Testis (tissue), 2 donors: ENCODE data around the gene TMEM135.
"Not testable (repeated sequence)": the region's sequence is repeated elsewhere in the genome, so short reads cannot be mapped to it uniquely, and the experiment has no call there.

Experiments
- POLR2A ChIP-seq: fragments of 450-650 bp; IDR thresholded peaks from one replicate; pipeline ENCODE4 v1.6.1; 2017; ENCODE audit warnings: antibody characterized with exemption, mild to moderate bottlenecking, moderate library complexity
- TF ChIP-seq, protein P1 (sequence below), 3 experiments: fragments of 450-650 bp in 2 of 3; fragments of 200-600 bp in 1 of 3; sonication (generic) in 1 of 3; IDR thresholded peaks; one replicate each; pipeline ENCODE4 v1.5.1; 2016 to 2019; ENCODE audit warnings: antibody characterized with exemption in 3 of 3, mild to moderate bottlenecking in 2 of 3, moderate library complexity in 1 of 3

DNA sequence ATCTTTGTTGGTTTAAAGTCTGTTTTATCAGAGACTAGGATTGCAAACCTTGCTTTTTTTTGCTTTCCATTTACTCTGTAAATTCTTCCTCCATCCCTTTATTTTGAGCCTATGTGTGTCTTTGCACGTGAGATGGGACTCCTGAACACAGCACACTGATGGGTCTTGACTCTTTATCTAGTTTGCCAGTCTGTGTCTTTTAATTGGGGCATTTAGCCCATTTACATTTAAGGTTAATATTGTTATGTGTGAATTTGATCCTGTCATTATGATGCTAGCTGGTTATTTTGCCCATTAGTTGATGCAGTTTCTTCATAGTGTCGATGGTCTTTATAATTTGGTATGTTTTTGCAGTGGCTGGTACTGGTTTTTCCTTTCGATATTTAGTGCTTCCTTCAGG lies 131.3 kb downstream of the TMEM135 start:
- TF ChIP-seq, protein P1, sequence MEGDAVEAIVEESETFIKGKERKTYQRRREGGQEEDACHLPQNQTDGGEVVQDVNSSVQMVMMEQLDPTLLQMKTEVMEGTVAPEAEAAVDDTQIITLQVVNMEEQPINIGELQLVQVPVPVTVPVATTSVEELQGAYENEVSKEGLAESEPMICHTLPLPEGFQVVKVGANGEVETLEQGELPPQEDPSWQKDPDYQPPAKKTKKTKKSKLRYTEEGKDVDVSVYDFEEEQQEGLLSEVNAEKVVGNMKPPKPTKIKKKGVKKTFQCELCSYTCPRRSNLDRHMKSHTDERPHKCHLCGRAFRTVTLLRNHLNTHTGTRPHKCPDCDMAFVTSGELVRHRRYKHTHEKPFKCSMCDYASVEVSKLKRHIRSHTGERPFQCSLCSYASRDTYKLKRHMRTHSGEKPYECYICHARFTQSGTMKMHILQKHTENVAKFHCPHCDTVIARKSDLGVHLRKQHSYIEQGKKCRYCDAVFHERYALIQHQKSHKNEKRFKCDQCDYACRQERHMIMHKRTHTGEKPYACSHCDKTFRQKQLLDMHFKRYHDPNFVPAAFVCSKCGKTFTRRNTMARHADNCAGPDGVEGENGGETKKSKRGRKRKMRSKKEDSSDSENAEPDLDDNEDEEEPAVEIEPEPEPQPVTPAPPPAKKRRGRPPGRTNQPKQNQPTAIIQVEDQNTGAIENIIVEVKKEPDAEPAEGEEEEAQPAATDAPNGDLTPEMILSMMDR (IDR thresholded peaks at IDR 0.05) = not testable (repeated sequence)
- TF ChIP-seq POLR2A = not testable (repeated sequence)
